Activated CD4-positive, CD25-positive, alpha-beta regulatory T cell treated with anti-CD3 and anti-CD28 coated beads, Interleukin-2, amount 50 U/mL, for 24 hours (primary cell): ENCODE data around the gene FBXL2.
A peak's percentile ranks its signal among the peaks of the same experiment; 100 is the strongest.
"Not testable (repeated sequence)": the region's sequence is repeated elsewhere in the genome, so short reads cannot be mapped to it uniquely, and the experiment has no call there.

Experiments used
- ATAC-seq, 2 donors: fragments of 150-1000 bp; cut with Tn5 transposase; one replicate each; pipeline ENCODE4 v1.10.0; 2021; ENCODE audit warnings: mild to moderate bottlenecking in 1 of 2, moderate library complexity in 1 of 2

FBXL2 gene

GRCh38 chr3:33388374-33389100, 111.3 kb downstream of the FBXL2 start:
- ATAC-seq, result no peak

- ATAC-seq, result no peak
Observed at GRCh38 chr3:33389908-33390307, 112.7 kb downstream of the FBXL2 start.

GRCh38 chr3:33391255-33391995, 114.2 kb downstream of the FBXL2 start:
- peak; percentile 34 to 56 for ATAC-seq

- peak; percentile 67 to 68 for ATAC-seq
Observed at GRCh38 chr3:33392144-33392543, 114.9 kb downstream of the FBXL2 start.

- ATAC-seq, result peak; percentile 49 to 54
Observed at GRCh38 chr3:33392703-33393125, 115.5 kb downstream of the FBXL2 start.

GRCh38 chr3:33394403-33395054, 117.3 kb downstream of the FBXL2 start:
- ATAC-seq, result no peak

GRCh38 chr3:33395900-33396299, 118.7 kb downstream of the FBXL2 start:
- no peak for ATAC-seq

GRCh38 chr3:33398410-33398809, 121.2 kb downstream of the FBXL2 start:
- no peak for ATAC-seq

GRCh38 chr3:33401781-33402180, 124.5 kb downstream of the FBXL2 start:
- ATAC-seq, result no peak

- no peak for ATAC-seq
Observed at GRCh38 chr3:33402936-33403335, 125.7 kb downstream of the FBXL2 start.

GRCh38 chr3:33403756-33404155, 126.5 kb downstream of the FBXL2 start:
- no peak for ATAC-seq

- not testable (repeated sequence) for ATAC-seq
Observed at GRCh38 chr3:33410816-33411215, 133.6 kb downstream of the FBXL2 start.

GRCh38 chr3:33417066-33417673, 139.9 kb downstream of the FBXL2 start:
- peak; percentile 61 to 82 for ATAC-seq

GRCh38 chr3:33419948-33420347, 142.7 kb downstream of the FBXL2 start:
- no peak for ATAC-seq

- ATAC-seq, result no peak
Observed at GRCh38 chr3:33420966-33421365, 143.7 kb downstream of the FBXL2 start.

GRCh38 chr3:33424606-33425452, 147.6 kb downstream of the FBXL2 start:
- no peak for ATAC-seq

- no peak for ATAC-seq
Observed at GRCh38 chr3:33425453-33425852, 148.2 kb downstream of the FBXL2 start.

- no peak for ATAC-seq
Observed at GRCh38 chr3:33426068-33426467, 148.8 kb downstream of the FBXL2 start.

- ATAC-seq, result no peak
Observed at GRCh38 chr3:33426630-33427317, 149.5 kb downstream of the FBXL2 start.

GRCh38 chr3:33428734-33429133, 151.5 kb downstream of the FBXL2 start:
- ATAC-seq, result no peak

GRCh38 chr3:33429306-33429705, 152.1 kb downstream of the FBXL2 start:
- ATAC-seq, result not testable (repeated sequence)

GRCh38 chr3:33430061-33430460, 152.8 kb downstream of the FBXL2 start:
- ATAC-seq, result no peak
